HepG2 (cell line): ENCODE measurements around the gene CYP27B1. TPM values are rescaled to one million over a fixed set of nuclear protein-coding genes. Genes with fewer than 3 reads are reported as not detected.
A peak's percentile ranks its signal among the peaks of the same experiment; 100 is the strongest.

Experiments
- ATF3 ChIP-seq: sonication (generic); formaldehyde crosslinking; IDR thresholded peaks from 2 replicates; pipeline ENCODE4 v1.4.0; 2020; ENCODE audit warnings: missing genetic modification reagents
- CENPBD1 ChIP-seq: sonication (generic); formaldehyde crosslinking; IDR thresholded peaks from 2 replicates; pipeline ENCODE4 v1.8.0; 2022; ENCODE audit warnings: missing genetic modification reagents, low read depth, mild to moderate bottlenecking, borderline replicate concordance
- CREB1 ChIP-seq, 2 experiments: fragments of 450-650 bp in 1 of 2; IDR thresholded peaks; 2 replicates each; pipeline ENCODE4 v1.6.1; 2016 to 2017; ENCODE audit warnings: control low read depth in 1 of 2, mild to moderate bottlenecking in 1 of 2, missing compliant biosample characterization in 1 of 2, missing genetic modification characterization in 1 of 2
- HMG20A ChIP-seq: IDR thresholded peaks from 2 replicates; pipeline ENCODE4 v1.6.1; 2016; ENCODE audit warnings: borderline replicate concordance
- HMGXB4 ChIP-seq, 2 experiments: sonication (generic) in 1 of 2; formaldehyde crosslinking in 1 of 2; IDR thresholded peaks; 2 replicates each; pipeline versions ENCODE4 v1.4.0 to v1.6.1; 2018 to 2020; ENCODE audit warnings: missing genetic modification reagents in 2 of 2, borderline replicate concordance in 1 of 2, low read depth in 1 of 2, mild to moderate bottlenecking in 1 of 2, missing biosample characterization in 1 of 2
- MTF1 ChIP-seq: sonication (generic); formaldehyde crosslinking; IDR thresholded peaks from 2 replicates; pipeline ENCODE4 v1.5.0; 2020; ENCODE audit warnings: missing genetic modification reagents
- NFAT5 ChIP-seq: sonication (generic); formaldehyde crosslinking; IDR thresholded peaks from 2 replicates; pipeline ENCODE4 v1.4.0; 2020; ENCODE audit warnings: missing genetic modification reagents
- PCBP2 ChIP-seq: fragments of 200-400 bp; formaldehyde crosslinking; optimal IDR thresholded peaks from 2 replicates; pipeline ENCODE3; 2018; ENCODE audit warnings: low read length, low read depth; ENCODE audit not compliant: poor library complexity, severe bottlenecking
- SAP130 ChIP-seq: IDR thresholded peaks from 2 replicates; pipeline ENCODE4 v1.6.1; 2016; ENCODE audit warnings: low read depth
- SMC3 ChIP-seq: IDR thresholded peaks from 2 replicates; pipeline ENCODE4 v1.6.1; 2011; ENCODE audit warnings: low read length, improper control_type of control experiment
- SNAPC2 ChIP-seq: sonication (generic); formaldehyde crosslinking; IDR thresholded peaks from 2 replicates; pipeline ENCODE4 v1.8.1; 2022; ENCODE audit warnings: mild to moderate bottlenecking, missing genetic modification reagents
- ZBTB49 ChIP-seq: sonication (generic); formaldehyde crosslinking; IDR thresholded peaks from 2 replicates; pipeline ENCODE4 v1.4.0; 2020; ENCODE audit warnings: missing genetic modification reagents, borderline replicate concordance
- ZNF484 ChIP-seq: sonication (generic); formaldehyde crosslinking; IDR thresholded peaks from 2 replicates; pipeline ENCODE4 v1.5.1; 2020; ENCODE audit warnings: mild to moderate bottlenecking, low read depth, missing genetic modification reagents, borderline replicate concordance
- ZUFSP ChIP-seq: sonication (generic); formaldehyde crosslinking; IDR thresholded peaks from 2 replicates; pipeline ENCODE4 v1.9.0; 2021; ENCODE audit warnings: missing genetic modification reagents, mild to moderate bottlenecking, borderline replicate concordance
- polyA plus RNA-seq, 8 experiments: library from polyadenylated mRNA; depleted of rRNA in 3 of 8; stranded (reverse) in 7 of 8; unstranded in 1 of 8; fragments of >200 nt; fragmentation: Illumina TruSeq in 4 of 8; extraction: Trizol in 4 of 8; gene quantifications; 2 replicates each; pipeline versions ENCODE4 v1.2.1 to v1.2.3, GENCODE V29; 2011 to 2016; ENCODE audit warnings: low read depth in 4 of 8, missing spikeins in 1 of 8, mixed read lengths in 1 of 8; ENCODE audit not compliant: insufficient read depth in 1 of 8
- total RNA-seq, 5 experiments: library from RNA; depleted of rRNA; stranded (reverse); fragments of >200 nt; fragmentation: Illumina TruSeq; extraction: Trizol; gene quantifications; 2 replicates each; pipeline ENCODE4 v1.2.3, GENCODE V29; 2016; ENCODE audit warnings: low read depth in 1 of 5

Gene CYP27B1
- total and polyA plus RNA-seq, 2 of the 13 experiments (the other 11 are each of a cell fraction or from before 2014, with no cell fraction given), result 2.3 to 3.0 TPM

GRCh38 chr12:57782608-57783465 is 16.0 kb upstream of the CYP27B1 start, which contains the start of gene TSFM (continued):
- 0 out of 2 replicates have a peak, but pooled peaks have one; percentile 47 for TF ChIP-seq NFAT5
- TF ChIP-seq SNAPC2 (CRISPR knock-in tag), result no peak
- no peak for TF ChIP-seq ZBTB49
- TF ChIP-seq MTF1 (CRISPR knock-in tag), result peak; percentile 86; the same call in 1 of the 2 replicates
- TF ChIP-seq PCBP2, result no peak
- 0 out of 2 replicates have a peak, but pooled peaks have one; percentile 64 for TF ChIP-seq CENPBD1
- peak; percentile 41; the same call in 1 of the 2 replicates for TF ChIP-seq CREB1 (IDR thresholded peaks at IDR 0.05)
- TF ChIP-seq CREB1 (CRISPR knock-in tag; IDR thresholded peaks at IDR 0.05), result peak; percentile 95
- TF ChIP-seq HMGXB4 (CRISPR knock-in tag; IDR thresholded peaks at IDR 0.05; ENCODE audit: borderline replicate concordance in 1 of 2, low read depth in 1 of 2), result peak; percentile 93 to 98
- TF ChIP-seq HMG20A, result peak; percentile 15; the same call in 1 of the 2 replicates
- TF ChIP-seq SAP130 (CRISPR knock-in tag), result peak; percentile 98
- TF ChIP-seq ZUFSP (CRISPR knock-in tag), result no peak
- peak; percentile 58 for TF ChIP-seq SMC3
- TF ChIP-seq ZNF484 (CRISPR knock-in tag), result peak; percentile 36; the same call in 1 of the 2 replicates
- peak; percentile 90 for TF ChIP-seq ATF3 (CRISPR knock-in tag)
